OCI-LY3 (cell line): ENCODE data around the gene PDCL3.

Source experiments
- H2AFZ ChIP-seq: fragments of 200-600, 300-600 bp; shearing (Covaris generic); 2 replicates; pipeline ENCODE4 v1.6.0; 2014; ENCODE audit warnings: antibody characterized with exemption, low read depth, low read length
- H3K27ac ChIP-seq: fragments of 200-600, 300-600 bp; sonication (generic); 2 replicates; pipeline ENCODE4 v1.5.1; 2014; ENCODE audit warnings: mild to moderate bottlenecking, low read length, moderate library complexity, mixed read lengths
- H3K27me3 ChIP-seq: fragments of 200-600, 300-600 bp; sonication (generic); 2 replicates; pipeline ENCODE4 v1.6.1; 2014; ENCODE audit warnings: low read depth, low read length, mixed read lengths
- H3K36me3 ChIP-seq: fragments of 200-600, 300-600 bp; sonication (generic); replicated peaks from 2 replicates; pipeline ENCODE3; 2014; ENCODE audit warnings: low read depth, low read length, mixed read lengths
- H3K4me1 ChIP-seq: fragments of 300-600, 200-600 bp; sonication (generic); 2 replicates; pipeline ENCODE4 v1.6.1; 2014; ENCODE audit warnings: low read length, mixed read lengths
- H3K4me2 ChIP-seq: fragments of 200-600, 300-600 bp; sonication (generic); 2 replicates; pipeline ENCODE4 v1.6.1; 2014; ENCODE audit warnings: low read length, mixed read lengths
- H3K4me3 ChIP-seq: fragments of 300-600, 200-600 bp; sonication (generic); 2 replicates; pipeline ENCODE4 v1.5.1; 2014; ENCODE audit warnings: antibody characterized with exemption, mild to moderate bottlenecking, low read length, moderate library complexity
- H3K79me2 ChIP-seq: fragments of 300-600, 200-600 bp; shearing (Covaris generic); 2 replicates; pipeline ENCODE4 v1.6.1; 2014; ENCODE audit warnings: mild to moderate bottlenecking, low read length, mixed read lengths
- H3K9ac ChIP-seq: fragments of 300-600, 200-600 bp; shearing (Covaris generic); 2 replicates; pipeline ENCODE4 v1.6.0; 2014; ENCODE audit warnings: mild to moderate bottlenecking, low read length, moderate library complexity
- H3K9me3 ChIP-seq: fragments of 200-600, 300-600 bp; shearing (Covaris generic); 2 replicates; pipeline ENCODE4 v1.6.1; 2014; ENCODE audit warnings: low read length, mixed read lengths; ENCODE audit not compliant: insufficient read depth
- H4K20me1 ChIP-seq: fragments of 200-600, 300-600 bp; sonication (generic); 2 replicates; pipeline ENCODE4 v1.6.1; 2016; ENCODE audit warnings: low read length, mixed read lengths; ENCODE audit not compliant: insufficient read depth
- EZH2phosphoT487 ChIP-seq: fragments of 200-600 bp; shearing (Covaris generic); IDR thresholded peaks from 2 replicates; pipeline ENCODE4 v1.6.1; 2018; ENCODE audit warnings: antibody characterized with exemption, mixed run types, low read depth
- TF ChIP-seq, protein P1 (sequence below): fragments of 200-600, 300-600 bp; sonication (generic); IDR thresholded peaks from 2 replicates; pipeline ENCODE4 v1.5.1; 2014; ENCODE audit warnings: antibody characterized with exemption, low read length, low read depth

Gene PDCL3

DNA sequence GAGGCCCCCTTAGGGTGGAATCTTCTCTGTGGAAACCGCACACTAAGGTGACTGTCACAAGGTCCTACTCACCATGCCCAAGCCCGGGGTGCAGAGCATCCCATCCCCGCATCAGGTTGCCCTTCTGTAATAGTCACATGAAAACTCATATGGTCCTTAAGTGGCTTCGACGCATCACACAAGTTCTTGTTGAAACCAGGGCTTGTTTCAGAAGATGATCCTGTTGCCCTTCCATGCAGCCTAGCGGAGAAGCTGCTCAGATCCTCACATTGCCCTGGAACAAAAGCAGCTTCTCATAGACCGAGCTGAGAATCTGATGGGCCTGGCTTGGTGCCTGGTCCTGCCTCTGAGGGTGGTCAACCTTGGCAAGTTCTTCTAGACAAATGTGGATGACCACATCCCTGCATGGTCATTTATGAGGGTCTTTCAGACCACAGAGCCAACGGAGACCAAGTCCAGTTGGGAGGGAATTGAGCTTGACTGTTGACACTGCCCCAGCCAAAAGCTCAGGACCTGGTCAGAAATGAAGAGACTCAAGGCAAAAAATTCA lies 54.1 kb downstream of the PDCL3 start:
- H3K27ac ChIP-seq = no peak overlapping the region
- TF ChIP-seq, protein P1, sequence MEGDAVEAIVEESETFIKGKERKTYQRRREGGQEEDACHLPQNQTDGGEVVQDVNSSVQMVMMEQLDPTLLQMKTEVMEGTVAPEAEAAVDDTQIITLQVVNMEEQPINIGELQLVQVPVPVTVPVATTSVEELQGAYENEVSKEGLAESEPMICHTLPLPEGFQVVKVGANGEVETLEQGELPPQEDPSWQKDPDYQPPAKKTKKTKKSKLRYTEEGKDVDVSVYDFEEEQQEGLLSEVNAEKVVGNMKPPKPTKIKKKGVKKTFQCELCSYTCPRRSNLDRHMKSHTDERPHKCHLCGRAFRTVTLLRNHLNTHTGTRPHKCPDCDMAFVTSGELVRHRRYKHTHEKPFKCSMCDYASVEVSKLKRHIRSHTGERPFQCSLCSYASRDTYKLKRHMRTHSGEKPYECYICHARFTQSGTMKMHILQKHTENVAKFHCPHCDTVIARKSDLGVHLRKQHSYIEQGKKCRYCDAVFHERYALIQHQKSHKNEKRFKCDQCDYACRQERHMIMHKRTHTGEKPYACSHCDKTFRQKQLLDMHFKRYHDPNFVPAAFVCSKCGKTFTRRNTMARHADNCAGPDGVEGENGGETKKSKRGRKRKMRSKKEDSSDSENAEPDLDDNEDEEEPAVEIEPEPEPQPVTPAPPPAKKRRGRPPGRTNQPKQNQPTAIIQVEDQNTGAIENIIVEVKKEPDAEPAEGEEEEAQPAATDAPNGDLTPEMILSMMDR = no peak
- no peak for TF ChIP-seq EZH2phosphoT487
- H3K9me3 ChIP-seq = no peaks in the 10 kb centered on the region
- H3K4me3 ChIP-seq = no peak overlapping the region
- H3K36me3 ChIP-seq = no peaks in the 10 kb centered on the region
- no peaks in the 10 kb centered on the region for H4K20me1 ChIP-seq
- no peaks in the 10 kb centered on the region for H3K4me1 ChIP-seq
- no peak overlapping the region for H3K9ac ChIP-seq
- peaks cover 6% of the 10 kb centered on the region; the same call in 1 of the 2 replicates for H3K27me3 ChIP-seq
- H2AFZ ChIP-seq = no peak overlapping the region
- no peaks in the 10 kb centered on the region for H3K79me2 ChIP-seq
- H3K4me2 ChIP-seq = no peak overlapping the region

DNA sequence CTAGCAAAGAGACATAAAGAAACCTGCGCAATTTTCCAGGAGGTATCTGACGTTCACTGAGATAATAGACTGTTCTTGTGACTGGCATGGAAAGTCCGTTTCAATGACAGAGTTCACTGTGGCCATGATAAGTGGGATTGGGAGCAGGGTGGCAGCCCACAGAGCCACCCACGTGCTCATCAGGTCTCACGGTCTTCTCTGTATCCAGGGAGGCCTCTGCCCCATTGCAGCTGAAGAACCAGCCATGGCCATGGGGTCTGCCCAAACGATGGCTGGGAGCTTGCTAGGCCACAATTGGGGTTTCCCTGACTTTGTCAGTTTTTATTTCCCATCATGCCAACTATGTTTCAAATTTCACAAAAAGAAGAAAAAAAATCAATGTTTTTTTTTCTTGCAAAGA lies 57.2 kb downstream of the PDCL3 start:
- TF ChIP-seq, protein P1 = no peak
- no peak for TF ChIP-seq EZH2phosphoT487
- Histone ChIP-seq H3K4me3 (no peak overlapping the region), H4K20me1 (no peaks in the 10 kb centered on the region), H3K9me3 (no peaks in the 10 kb centered on the region), H3K9ac (no peak overlapping the region), H3K4me1 (no peaks in the 10 kb centered on the region), H3K36me3 (no peaks in the 10 kb centered on the region), H3K27me3 (peaks cover 11% of the 10 kb centered on the region; the same call in 1 of the 2 replicates), H2AFZ (no peak overlapping the region), H3K79me2 (no peaks in the 10 kb centered on the region), H3K27ac (no peak overlapping the region), H3K4me2 (no peak overlapping the region)

DNA sequence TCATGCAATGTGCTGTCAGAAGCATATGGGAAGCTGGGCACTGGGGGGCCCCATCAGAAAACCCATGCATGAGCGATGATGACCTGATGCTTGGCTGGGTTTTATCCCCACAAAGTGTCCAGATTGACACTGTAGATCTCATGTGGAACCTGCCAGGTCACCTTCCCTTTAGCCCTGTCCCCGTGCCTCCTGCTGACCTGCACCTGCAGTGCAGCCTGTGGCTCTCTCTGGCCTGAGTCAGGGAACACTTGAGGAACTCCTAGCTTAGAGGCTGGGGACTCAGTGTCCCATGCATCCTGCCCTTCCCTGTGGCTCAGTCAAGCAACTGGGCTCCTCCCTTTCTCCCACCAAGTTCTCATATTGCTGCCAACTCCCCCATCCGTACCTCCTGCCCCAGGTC lies 57.7 kb downstream of the PDCL3 start:
- H3K27me3 ChIP-seq = peaks cover 15% of the 10 kb centered on the region; the same call in 1 of the 2 replicates
- TF ChIP-seq, protein P1 = no peak
- no peak for TF ChIP-seq EZH2phosphoT487
- no peak overlapping the region for H3K4me3 ChIP-seq
- H3K4me2 ChIP-seq = no peak overlapping the region
- no peaks in the 10 kb centered on the region for H3K4me1 ChIP-seq
- H4K20me1 ChIP-seq = no peaks in the 10 kb centered on the region
- no peaks in the 10 kb centered on the region for H3K36me3 ChIP-seq
- H2AFZ ChIP-seq = no peak overlapping the region
- no peak overlapping the region for H3K27ac ChIP-seq
- H3K9ac ChIP-seq = no peak overlapping the region
- H3K79me2 ChIP-seq = no peaks in the 10 kb centered on the region
- H3K9me3 ChIP-seq = no peaks in the 10 kb centered on the region

DNA sequence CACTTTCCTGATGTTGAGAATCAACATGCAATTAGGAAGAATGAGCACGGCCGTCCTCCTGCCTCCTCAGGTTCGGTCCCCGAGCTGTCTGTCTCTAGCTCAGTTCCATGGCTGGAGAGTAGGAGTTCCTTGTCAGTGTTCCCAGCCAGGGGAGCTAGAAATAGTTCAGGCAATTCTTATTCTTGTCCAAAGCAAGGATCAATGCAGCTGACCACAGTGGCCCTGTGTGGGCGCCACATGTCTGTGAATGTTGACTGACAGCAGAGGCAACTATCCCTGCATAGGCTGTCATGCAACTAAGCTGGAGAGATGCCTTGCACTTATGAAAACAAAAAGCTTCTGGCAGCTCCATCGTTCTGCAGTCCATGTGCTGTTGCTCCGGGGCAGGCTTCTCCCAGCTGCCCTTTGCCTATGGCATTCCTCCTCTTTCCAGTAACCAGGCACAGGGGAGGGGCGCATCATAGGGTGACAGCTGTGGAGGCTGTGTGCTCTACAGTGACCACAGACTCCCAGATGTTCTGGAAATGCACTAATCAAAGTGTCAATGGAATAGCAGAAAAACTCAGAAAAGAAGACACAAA lies 58.7 kb downstream of the PDCL3 start:
- H3K9ac ChIP-seq = no peak overlapping the region
- H3K4me1 ChIP-seq = no peaks in the 10 kb centered on the region
- no peaks in the 10 kb centered on the region for H3K36me3 ChIP-seq
- no peaks in the 10 kb centered on the region for H4K20me1 ChIP-seq
- no peaks in the 10 kb centered on the region for H3K9me3 ChIP-seq
- H3K27ac ChIP-seq = no peak overlapping the region
- peaks cover 21% of the 10 kb centered on the region for H3K27me3 ChIP-seq
- no peak overlapping the region for H3K4me2 ChIP-seq
- H2AFZ ChIP-seq = no peak overlapping the region
- H3K79me2 ChIP-seq = no peaks in the 10 kb centered on the region
- TF ChIP-seq, protein P1 = no peak
- no peak overlapping the region for H3K4me3 ChIP-seq
